NCI-H2107 treated with DMSO at 0.1 percent for 48 hours (cell line): ENCODE results near the gene LORICRIN.

Experiments
- DNase-seq: peaks from one replicate; lab custom pipeline; 2025; ENCODE audit not compliant: unreplicated experiment; lab: John Stamatoyannopoulos, UW

LORICRIN gene

DNA sequence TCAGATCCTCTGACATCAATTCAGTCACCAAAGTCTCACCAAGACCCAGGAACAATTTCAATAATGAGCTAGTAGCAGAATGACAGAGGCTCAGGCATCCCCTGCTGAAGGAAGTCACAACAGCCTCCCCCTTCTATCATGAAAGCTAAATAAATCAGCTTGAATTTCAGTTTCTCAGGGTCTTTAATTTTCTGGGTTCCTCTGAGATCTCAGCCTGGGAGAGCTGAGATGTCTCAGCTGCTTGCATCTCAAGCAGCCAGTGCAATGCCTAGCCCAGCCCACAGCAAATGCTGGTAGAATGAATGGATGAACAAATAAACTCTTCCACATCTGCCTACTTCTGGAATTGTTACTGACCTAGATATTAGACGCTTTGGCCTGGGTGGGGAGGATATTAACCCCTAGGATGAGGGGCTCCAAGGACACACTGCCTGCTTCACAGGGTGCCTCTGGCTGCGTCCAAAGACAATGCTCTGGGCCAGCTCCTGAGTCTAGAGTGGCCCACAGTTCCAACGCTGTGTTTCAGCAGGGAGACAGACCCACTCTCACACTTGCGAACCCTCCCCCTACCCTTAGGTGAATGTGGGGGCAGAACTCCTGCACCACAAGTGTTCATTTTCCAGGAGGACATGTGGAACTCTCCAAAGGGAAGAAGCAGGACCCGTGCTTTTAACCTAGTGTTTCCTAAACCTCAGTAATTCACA lies 11.2 kb upstream of the LORICRIN start:
- no peak for DNase-seq

DNA sequence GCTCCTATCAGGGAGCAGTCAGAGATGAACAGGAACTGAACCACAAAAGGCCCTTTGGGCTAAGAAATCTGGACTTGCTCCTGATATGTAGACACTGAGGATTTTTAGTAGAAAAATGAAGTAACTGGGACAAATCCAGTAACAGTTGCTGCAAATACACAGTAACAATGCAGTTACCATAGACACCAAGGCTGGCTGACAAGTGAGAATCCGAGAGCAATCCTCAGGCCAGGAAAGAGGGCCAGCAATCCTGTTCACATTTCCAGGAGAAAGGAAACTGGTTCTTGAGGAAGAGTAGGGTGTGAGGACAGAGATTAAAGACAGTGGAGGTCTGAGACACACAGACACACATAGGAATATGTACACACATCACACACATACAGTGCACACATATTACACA lies 9.3 kb upstream of the LORICRIN start:
- no peak for DNase-seq

DNA sequence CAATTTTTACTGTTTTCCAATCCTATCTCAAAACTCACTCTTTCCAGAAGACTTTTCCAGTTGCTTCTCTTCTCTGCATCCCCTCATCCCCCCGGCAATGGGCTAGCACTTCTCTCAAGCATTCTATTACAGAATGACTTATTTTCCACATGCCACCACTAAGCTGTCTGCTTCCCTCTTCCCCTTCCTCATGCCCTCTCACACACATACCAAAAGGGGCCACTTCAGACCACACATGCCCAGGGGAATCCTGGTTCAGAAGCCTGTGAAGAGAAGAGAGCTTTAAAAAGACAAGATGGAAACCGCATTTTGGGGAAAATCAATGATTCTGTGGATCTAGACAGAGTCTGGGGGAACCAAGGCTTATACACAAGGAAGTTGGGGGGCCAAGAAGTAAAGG lies 8.4 kb upstream of the LORICRIN start:
- no peak for DNase-seq

DNA sequence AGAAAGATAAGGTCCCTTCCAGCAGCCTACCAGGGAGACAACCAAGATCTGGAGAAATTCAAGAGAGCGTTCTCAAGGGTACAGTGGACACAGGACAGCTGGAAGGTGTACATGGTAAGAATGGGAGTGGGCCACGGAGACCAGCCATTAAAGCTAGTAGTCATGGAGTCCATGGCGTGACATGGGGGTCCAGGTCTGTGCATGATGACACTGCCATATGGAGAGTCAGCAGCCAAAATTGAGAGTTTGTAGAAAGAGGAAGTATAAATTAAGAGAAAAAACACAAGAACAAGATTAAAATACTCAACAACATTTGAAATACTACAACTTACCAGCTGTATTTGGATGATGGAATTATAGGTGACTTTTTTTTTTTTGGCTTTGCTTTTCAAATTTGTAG lies 7.9 kb upstream of the LORICRIN start:
- DNase-seq, result no peak

DNA sequence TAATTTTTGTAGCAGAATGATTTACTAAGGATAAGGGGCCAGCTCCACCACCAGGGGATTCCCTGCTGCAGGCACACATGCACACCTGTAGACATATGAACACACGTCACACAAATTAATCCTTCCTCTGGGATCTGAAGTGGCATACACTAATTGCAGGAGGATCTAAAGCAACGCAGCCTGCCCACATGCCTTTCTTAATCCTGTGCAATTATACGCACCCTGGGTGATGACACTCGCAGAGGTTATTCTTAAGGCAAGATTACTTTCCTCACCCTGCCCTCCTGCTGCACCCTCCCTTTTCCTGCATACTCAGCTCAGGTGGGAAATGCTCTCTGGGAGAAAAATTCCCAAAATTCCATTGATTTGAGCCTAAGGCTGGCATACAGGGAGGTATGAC lies 7.5 kb upstream of the LORICRIN start:
- no peak for DNase-seq

DNA sequence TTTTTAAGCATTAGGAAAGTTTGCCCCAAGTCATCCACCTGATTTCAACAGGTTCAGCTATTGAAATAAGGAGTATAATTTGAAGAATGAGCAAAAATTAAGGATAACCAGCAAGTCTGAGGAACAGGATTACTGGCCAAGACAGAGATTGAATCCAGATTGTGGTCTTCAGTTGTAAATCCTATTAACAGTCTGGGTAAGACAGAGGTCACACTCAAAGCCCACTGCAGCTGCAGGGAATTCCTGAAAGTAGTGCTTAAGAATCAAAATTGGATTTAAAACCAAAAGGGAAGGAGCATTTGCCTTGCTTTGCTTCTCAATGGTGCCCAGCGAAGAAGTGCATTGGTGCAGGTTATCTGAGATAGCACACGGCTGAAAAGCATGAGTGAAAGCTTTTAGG lies 6.4 kb upstream of the LORICRIN start:
- DNase-seq, result no peak

- DNase-seq, result no peak
Observed at GRCh38 chr1:153253693-153254092, 5.8 kb upstream of the LORICRIN start.

GRCh38 chr1:153260585-153261280 lies 1.2 kb downstream of the LORICRIN start:
- DNase-seq, result no peak

DNA sequence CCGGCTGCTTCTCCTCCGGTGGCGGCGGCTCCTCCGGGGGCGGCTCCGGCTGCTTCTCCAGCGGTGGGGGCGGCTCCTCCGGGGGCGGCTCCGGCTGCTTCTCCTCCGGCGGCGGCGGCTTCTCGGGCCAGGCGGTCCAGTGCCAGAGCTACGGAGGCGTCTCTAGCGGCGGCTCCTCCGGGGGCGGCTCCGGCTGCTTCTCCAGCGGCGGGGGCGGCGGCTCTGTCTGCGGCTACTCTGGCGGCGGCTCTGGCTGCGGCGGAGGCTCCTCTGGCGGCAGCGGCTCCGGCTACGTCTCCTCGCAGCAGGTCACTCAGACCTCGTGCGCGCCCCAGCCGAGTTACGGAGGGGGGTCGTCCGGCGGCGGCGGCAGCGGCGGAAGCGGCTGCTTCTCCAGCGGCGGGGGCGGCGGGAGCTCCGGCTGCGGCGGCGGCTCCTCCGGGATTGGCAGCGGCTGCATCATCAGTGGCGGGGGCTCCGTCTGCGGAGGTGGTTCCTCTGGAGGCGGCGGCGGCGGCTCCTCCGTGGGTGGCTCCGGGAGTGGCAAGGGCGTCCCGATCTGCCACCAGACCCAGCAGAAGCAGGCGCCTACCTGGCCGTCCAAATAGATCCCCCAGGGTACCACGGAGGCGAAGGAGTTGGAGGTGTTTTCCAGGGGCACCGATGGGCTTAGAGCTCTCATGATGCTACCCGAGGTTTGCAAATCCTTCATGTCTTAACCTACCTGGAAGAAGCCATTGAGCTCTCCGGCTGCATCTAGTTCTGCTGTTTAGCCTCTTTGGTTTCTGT lies 2.0 kb downstream of the LORICRIN start:
- no peak for DNase-seq

DNA sequence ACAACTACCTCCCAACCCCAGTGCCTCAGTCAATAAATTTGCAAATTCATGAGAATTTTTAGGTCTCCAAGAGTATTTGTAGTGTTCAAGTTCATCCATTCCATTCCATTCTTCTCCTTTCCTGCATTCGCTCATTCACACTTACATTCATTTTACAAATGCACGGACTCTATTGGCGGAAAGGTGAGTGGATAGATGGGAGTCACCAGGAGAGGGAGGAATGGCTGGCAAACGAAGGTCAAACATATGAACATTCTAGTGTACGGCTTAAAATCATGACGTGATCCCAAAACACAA lies 2.5 kb downstream of the LORICRIN start:
- DNase-seq, result no peak

GRCh38 chr1:153262462-153263157 lies 3.1 kb downstream of the LORICRIN start:
- no peak for DNase-seq

GRCh38 chr1:153265457-153265856 lies 6.0 kb downstream of the LORICRIN start:
- no peak for DNase-seq

GRCh38 chr1:153271711-153272110 lies 12.2 kb downstream of the LORICRIN start:
- no peak for DNase-seq

DNA sequence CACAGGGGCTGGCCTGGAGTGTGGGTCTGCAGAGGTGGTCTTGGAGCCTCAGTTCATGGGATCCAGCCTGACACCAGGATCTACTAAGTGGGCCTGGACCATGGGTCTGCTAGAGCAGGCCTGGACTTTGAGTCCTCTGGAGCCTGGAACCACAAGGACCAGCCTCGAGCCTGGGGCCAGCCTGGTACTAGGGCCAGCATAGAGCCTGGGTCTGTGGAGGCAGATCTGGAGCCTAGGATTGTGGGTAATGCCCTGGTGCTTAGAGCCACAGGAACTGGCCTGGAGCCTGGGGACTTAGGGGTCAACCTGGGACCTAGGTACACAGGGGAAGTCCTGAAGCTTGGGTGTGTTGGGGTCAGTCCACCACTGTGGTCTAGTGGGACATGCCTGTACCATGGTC lies 12.7 kb downstream of the LORICRIN start:
- DNase-seq, result no peak

GRCh38 chr1:153277852-153278251 lies 18.4 kb downstream of the LORICRIN start:
- DNase-seq, result peak; percentile 50

DNA sequence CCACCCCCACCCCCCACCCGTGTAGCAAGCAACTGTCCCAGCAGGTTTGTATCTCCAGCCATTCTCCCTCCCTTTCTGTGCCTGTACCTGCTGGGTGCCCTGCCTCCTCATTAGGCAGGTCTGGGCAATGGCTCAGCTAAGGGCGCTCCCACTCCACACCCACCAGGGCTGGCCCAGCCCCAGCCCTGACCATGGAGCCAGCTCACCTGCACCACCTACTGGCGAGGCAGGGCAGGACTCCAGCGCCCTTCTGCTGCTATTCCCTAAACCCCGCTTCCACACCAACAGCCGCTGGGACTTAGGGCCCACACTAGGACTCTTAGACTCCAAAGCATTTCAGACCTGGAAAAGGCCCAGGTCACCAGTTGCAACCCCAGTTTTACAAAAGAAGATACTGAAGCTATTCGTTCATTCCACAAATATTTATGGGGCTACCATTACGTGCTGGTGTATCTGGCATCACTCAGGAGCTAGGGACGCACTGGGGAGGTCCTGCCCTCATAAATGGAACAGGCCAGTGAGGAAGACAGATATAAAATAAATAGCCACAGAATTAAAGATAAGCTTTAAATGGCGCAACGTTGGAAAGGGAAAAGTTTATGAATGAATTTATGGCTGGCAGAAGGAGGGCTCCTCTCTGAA lies 29.3 kb downstream of the LORICRIN start:
- DNase-seq, result no peak

DNA sequence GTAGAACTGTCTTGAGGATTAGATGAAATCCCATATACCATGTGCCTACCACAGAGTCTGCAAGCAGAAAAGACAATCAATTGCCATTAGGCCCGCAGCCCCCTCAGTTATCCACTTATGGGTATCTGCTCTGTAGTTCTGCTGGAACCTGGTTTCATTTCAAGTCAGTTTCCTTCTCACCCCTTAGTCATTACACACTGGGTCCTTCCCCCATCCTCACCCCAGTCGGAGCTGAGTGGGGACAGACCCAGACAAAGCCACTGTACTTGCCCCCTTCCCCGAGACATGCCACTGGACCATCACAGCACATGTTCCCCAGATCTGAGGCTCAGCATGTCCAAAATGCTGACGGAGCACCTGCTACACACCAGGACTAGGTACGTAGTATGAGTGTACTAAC lies 32.0 kb downstream of the LORICRIN start:
- DNase-seq, result no peak

- DNase-seq, result no peak
Observed at GRCh38 chr1:153292185-153292584, 32.7 kb downstream of the LORICRIN start.

DNA sequence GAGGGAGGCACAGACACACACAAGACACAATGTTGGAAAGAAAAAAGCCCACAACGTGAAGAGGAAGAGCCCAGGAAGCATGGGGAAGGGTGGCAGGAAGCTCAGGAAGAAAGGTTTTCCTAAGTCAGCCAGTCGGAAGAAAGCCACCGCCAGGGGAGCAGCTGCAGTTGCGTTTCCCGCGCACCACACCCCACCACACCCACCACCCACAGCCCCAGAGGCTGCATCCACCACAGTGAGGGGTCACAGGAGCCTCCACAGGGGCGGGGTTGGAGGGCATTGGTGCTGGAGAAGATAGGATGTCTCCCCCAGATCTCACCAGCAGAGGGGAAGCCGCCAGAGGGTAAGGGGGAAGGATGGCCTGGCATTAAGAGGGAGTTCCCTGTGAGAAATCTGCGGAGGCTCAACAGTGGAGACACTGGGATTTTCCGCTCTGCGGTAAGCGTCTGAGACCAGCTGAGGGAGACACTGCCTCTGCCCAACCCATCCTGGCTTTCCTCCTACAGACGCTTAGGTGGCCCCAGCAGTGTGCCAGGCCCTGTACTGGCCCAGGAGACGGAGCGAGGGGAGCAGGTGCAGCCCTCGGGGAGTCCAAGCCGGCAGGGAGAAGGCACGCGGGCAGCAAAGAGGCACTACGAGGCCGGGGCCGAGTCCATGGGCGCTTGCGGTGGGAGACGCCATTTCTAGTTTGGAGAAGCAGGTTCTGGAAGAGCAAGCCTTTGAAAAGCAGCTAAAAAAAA lies 33.4 kb downstream of the LORICRIN start:
- DNase-seq, result no peak

GRCh38 chr1:153293480-153293775 lies 33.9 kb downstream of the LORICRIN start:
- no peak for DNase-seq

DNA sequence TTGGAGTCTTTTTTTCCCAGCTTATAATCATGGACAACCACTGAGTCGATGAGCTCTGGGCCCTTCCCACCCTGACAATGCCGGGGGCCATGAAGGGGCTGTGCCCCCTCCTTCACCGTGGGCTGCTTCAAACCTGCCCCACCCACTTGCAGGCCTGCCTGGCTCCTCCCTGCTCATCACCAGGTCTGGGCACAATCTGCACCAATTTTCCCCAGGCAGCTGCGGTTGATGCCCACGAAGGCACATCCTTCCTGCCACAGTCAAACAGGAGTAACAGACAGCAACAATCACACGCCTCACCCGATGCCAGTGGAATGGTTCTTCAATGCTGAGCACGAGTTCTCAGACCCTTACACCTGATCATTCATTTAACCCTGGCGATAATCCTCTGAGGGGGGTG lies 34.4 kb downstream of the LORICRIN start:
- no peak for DNase-seq
